HepG2 (cell line): ENCODE data around the gene TBX15. TPM values are rescaled to one million over a fixed set of nuclear protein-coding genes. Genes with fewer than 3 reads are reported as not detected.

Source experiments
- ATAC-seq: fragments of 200-7000 bp; cut with Tn5 transposase; 3 replicates; pipeline ENCODE4 v1.9.1; 2020; ENCODE audit warnings: mild to moderate bottlenecking, moderate library complexity
- BruUV-seq: library from RNA; stranded (reverse); fragments of 400-500 nt; replicated peaks from 2 replicates; lab custom pipeline; 2021; lab: Mats Ljungman, UMichigan
- CTCF ChIA-PET: fragments of 300-600 bp; formaldehyde crosslinking; extraction: SDS; loops from one replicate; lab custom pipeline; 2021; ENCODE audit warnings: low total read pairs, inconsistent platforms, low intra/inter-chr PET ratio; lab: Yijun Ruan, JAX
- POLR2A ChIA-PET: fragments of 350-600 bp; sonication (Branson Sonifier 250); formaldehyde crosslinking; loops from one replicate; lab custom pipeline; 2020; ENCODE audit warnings: antibody characterized with exemption, inconsistent platforms; lab: Yijun Ruan, JAX
- DNase-seq: peaks from one replicate; pipeline ENCODE4 v3.0.0-alpha.2; 2015; ENCODE audit warnings: low spot score
- FAIRE-seq: peaks from 3 replicates; lab custom pipeline; 2011; peaks lifted over from hg19 to GRCh38; lab: Jason Lieb, UNC
- H2AFZ ChIP-seq: one replicate; pipeline ENCODE4 v1.6.1; 2011; ENCODE audit warnings: low read length, inconsistent platforms
- H3K27ac ChIP-seq: fragments of 300-600 bp; 3 replicates; pipeline ENCODE4 v1.8.0; 2011; ENCODE audit warnings: mixed run types, mild to moderate bottlenecking, mixed read lengths, low read length, inconsistent platforms; ENCODE audit not compliant: insufficient read depth; ENCODE audit errors: extremely low read length
- H3K27me3 ChIP-seq, 2 experiments: fragments of 200-600 bp in 1 of 2; 2 replicates in 1 of 2; 3 replicates in 1 of 2; pipeline versions ENCODE4 v1.6.0 to v1.8.0; 2011; ENCODE audit warnings: low read length in 2 of 2, mild to moderate bottlenecking in 2 of 2, moderate library complexity in 2 of 2, inconsistent platforms in 1 of 2; ENCODE audit not compliant: insufficient read depth in 2 of 2, control insufficient read depth in 1 of 2
- H3K36me3 ChIP-seq, 2 experiments: fragments of 200-600 bp in 1 of 2; replicated peaks in 1 of 2; 2 replicates in 1 of 2; 3 replicates in 1 of 2; pipeline versions ENCODE4 v1.5.1 to v1.8.0; 2011; ENCODE audit warnings: low read length in 2 of 2, inconsistent platforms in 1 of 2; ENCODE audit not compliant: insufficient read depth in 2 of 2, control insufficient read depth in 1 of 2
- H3K4me1 ChIP-seq: 2 replicates; pipeline ENCODE4 v1.5.1; 2012; ENCODE audit warnings: low read length, inconsistent platforms; ENCODE audit not compliant: insufficient read depth
- H3K4me2 ChIP-seq: 2 replicates; pipeline ENCODE4 v1.6.0; 2011; ENCODE audit warnings: low read depth, low read length, inconsistent platforms
- H3K4me3 ChIP-seq, 3 experiments: fragments of 200-600 bp in 1 of 3; sonication (generic), shearing (Covaris generic) in 1 of 3; replicated peaks in 1 of 3; 2 replicates each; pipeline ENCODE4 v1.5.1; 2011 to 2016; ENCODE audit warnings: low read length in 3 of 3, inconsistent platforms in 2 of 3, low read depth in 2 of 3, mild to moderate bottlenecking in 2 of 3, control low read depth in 1 of 3, mixed read lengths in 1 of 3; ENCODE audit not compliant: insufficient read depth in 1 of 3
- H3K79me2 ChIP-seq: one replicate; pipeline ENCODE4 v1.6.1; 2011; ENCODE audit warnings: low read length, inconsistent platforms; ENCODE audit not compliant: insufficient read depth
- H3K9ac ChIP-seq: 2 replicates; pipeline ENCODE4 v1.6.0; 2011; ENCODE audit warnings: mild to moderate bottlenecking, low read depth, low read length, inconsistent platforms; ENCODE audit not compliant: insufficient read depth
- H3K9me3 ChIP-seq: 2 replicates; pipeline ENCODE4 v1.5.1; 2012; ENCODE audit warnings: mild to moderate bottlenecking, low read length
- H4K20me1 ChIP-seq: 2 replicates; pipeline ENCODE4 v1.6.0; 2011; ENCODE audit warnings: inconsistent platforms, mild to moderate bottlenecking, low read length, moderate library complexity; ENCODE audit not compliant: insufficient read depth
- ARNT ChIP-seq: fragments of 450-650 bp; IDR thresholded peaks from 2 replicates; pipeline ENCODE4 v1.6.1; 2017
- CHD2 ChIP-seq: IDR thresholded peaks from 2 replicates; pipeline ENCODE4 v1.6.1; 2011; ENCODE audit warnings: low read depth, low read length, improper control_type of control experiment
- FOSL2 ChIP-seq: sonication (generic); formaldehyde crosslinking; IDR thresholded peaks from 2 replicates; pipeline ENCODE4 v1.4.0; 2020; ENCODE audit warnings: missing genetic modification reagents
- MBD4 ChIP-seq: IDR thresholded peaks from 2 replicates; pipeline ENCODE4 v1.6.1; 2012; ENCODE audit warnings: low read length, inconsistent platforms, borderline replicate concordance
- NFKB2 ChIP-seq: sonication (generic); formaldehyde crosslinking; IDR thresholded peaks from 2 replicates; pipeline ENCODE4 v1.4.0; 2020; ENCODE audit warnings: missing genetic modification reagents, borderline replicate concordance
- PHF21A ChIP-seq: sonication (generic); formaldehyde crosslinking; IDR thresholded peaks from 2 replicates; pipeline ENCODE4 v1.5.0; 2020; ENCODE audit warnings: mild to moderate bottlenecking, missing genetic modification reagents
- PHF8 ChIP-seq: sonication (generic); formaldehyde crosslinking; IDR thresholded peaks from 2 replicates; pipeline ENCODE4 v1.5.0; 2020; ENCODE audit warnings: missing genetic modification reagents
- ZNF780A ChIP-seq: sonication (generic); formaldehyde crosslinking; IDR thresholded peaks from 2 replicates; pipeline ENCODE4 v1.8.0; 2022; ENCODE audit warnings: mild to moderate bottlenecking, missing genetic modification reagents, moderate library complexity
- ZNF878 ChIP-seq: sonication (generic); formaldehyde crosslinking; IDR thresholded peaks from 2 replicates; pipeline ENCODE4 v1.8.1; 2023; ENCODE audit warnings: mild to moderate bottlenecking, missing genetic modification reagents, moderate library complexity
- WGBS: methylation state at CpG from one replicate; pipeline ENCODE4 v1.1.6; 2017; ENCODE audit warnings: low lambda C conversion rate; 5-methylcytosine and 5-hydroxymethylcytosine counted together
- in situ Hi-C: cut with HindIII; loops from 2 replicates; pipeline ENCODE4 v1.10.0; 2017; ENCODE audit warnings: low pct_unique_long_range_greater_than_20kb; ENCODE audit not compliant: extremely low pct_ligation_motif_present
- intact Hi-C: fragments of 100-400 bp; cut with micrococcal nuclease; formaldehyde crosslinking; loops from one replicate; pipeline ENCODE4 v1.10.0; 2022; ENCODE audit not compliant: unreplicated experiment
- polyA plus RNA-seq, 8 experiments: library from polyadenylated mRNA; depleted of rRNA in 3 of 8; stranded (reverse) in 7 of 8; unstranded in 1 of 8; fragments of >200 nt; fragmentation: Illumina TruSeq in 4 of 8; extraction: Trizol in 4 of 8; gene quantifications; 2 replicates each; pipeline versions ENCODE4 v1.2.1 to v1.2.3, GENCODE V29; 2011 to 2016; ENCODE audit warnings: low read depth in 4 of 8, missing spikeins in 1 of 8, mixed read lengths in 1 of 8; ENCODE audit not compliant: insufficient read depth in 1 of 8
- total RNA-seq, 5 experiments: library from RNA; depleted of rRNA; stranded (reverse); fragments of >200 nt; fragmentation: Illumina TruSeq; extraction: Trizol; gene quantifications; 2 replicates each; pipeline ENCODE4 v1.2.3, GENCODE V29; 2016; ENCODE audit warnings: low read depth in 1 of 5
- TF ChIP-seq, protein P1 (sequence below): sonication (generic); formaldehyde crosslinking; IDR thresholded peaks from 2 replicates; pipeline ENCODE4 v1.4.0; 2020; ENCODE audit warnings: missing genetic modification reagents, low read depth, mild to moderate bottlenecking, borderline replicate concordance

TBX15 gene
- total and polyA plus RNA-seq, 2 of the 13 experiments (the other 11 are each of a cell fraction or from before 2014, with no cell fraction given) = 0.42 to 1.9 TPM

DNA sequence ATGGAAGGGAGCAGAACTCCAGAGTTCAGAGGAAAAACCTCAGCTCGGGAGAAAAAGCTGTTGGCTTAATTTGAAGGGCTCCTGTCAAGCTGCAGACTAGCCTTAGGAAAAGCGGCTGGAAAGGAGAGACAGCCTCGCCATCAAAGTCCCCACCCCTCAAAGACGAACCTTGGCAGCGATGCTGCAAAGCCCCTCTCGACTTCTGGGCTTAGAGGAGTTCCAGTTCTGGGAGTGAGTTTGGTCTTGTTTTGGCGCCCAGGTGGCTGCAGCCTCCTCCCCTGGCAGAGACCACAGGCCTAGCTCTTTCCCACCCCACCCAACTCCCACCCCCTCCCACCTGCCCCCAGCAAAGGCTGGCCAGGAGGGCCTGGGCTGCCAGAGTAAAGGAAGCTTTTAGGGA, 9.1 kb upstream of the TBX15 start:
- H3K9me3 ChIP-seq = no peaks in the 10 kb centered on the region
- no peak overlapping the region for H3K27ac ChIP-seq
- DNase-seq = no peak
- H3K4me1 ChIP-seq = no peaks in the 10 kb centered on the region
- H3K4me3 ChIP-seq = no peak overlapping the region
- 60% methylated on average over 7 of the region's 7 CpGs for WGBS
- intact Hi-C loops (no loop called here), in situ Hi-C loops (no loop called here)
- H2AFZ ChIP-seq = no peak overlapping the region
- no peak for ATAC-seq
- H3K36me3 ChIP-seq = no peaks in the 10 kb centered on the region
- no peaks in the 10 kb centered on the region; a peak in 1 of 5 replicates for H3K27me3 ChIP-seq
- H3K79me2 ChIP-seq = no peaks in the 10 kb centered on the region
- no peak overlapping the region for H3K4me2 ChIP-seq
- no peaks in the 10 kb centered on the region for H4K20me1 ChIP-seq
- POLR2A ChIA-PET = no interaction called here
- CTCF ChIA-PET = no interaction called here
- TF ChIP-seq FOSL2 (CRISPR knock-in tag) = no peak
- no peak for TF ChIP-seq MBD4
- no peak for TF ChIP-seq CHD2
- TF ChIP-seq ARNT = no peak
- TF ChIP-seq, protein P1, sequence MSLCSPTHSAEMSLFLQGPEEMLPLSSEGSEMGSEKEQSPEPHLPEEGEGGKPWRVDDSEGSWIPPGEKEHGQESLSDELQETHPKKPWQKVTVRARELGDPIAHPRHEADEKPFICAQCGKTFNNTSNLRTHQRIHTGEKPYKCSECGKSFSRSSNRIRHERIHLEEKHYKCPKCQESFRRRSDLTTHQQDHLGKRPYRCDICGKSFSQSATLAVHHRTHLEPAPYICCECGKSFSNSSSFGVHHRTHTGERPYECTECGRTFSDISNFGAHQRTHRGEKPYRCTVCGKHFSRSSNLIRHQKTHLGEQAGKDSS (CRISPR knock-in tag) = no peak
- no peak for TF ChIP-seq PHF21A (CRISPR knock-in tag)
- no peak for TF ChIP-seq ZNF780A (CRISPR knock-in tag)
- H3K9ac ChIP-seq = no peak overlapping the region
- no TSS peak for BruUV-seq
- no peak for FAIRE-seq

DNA sequence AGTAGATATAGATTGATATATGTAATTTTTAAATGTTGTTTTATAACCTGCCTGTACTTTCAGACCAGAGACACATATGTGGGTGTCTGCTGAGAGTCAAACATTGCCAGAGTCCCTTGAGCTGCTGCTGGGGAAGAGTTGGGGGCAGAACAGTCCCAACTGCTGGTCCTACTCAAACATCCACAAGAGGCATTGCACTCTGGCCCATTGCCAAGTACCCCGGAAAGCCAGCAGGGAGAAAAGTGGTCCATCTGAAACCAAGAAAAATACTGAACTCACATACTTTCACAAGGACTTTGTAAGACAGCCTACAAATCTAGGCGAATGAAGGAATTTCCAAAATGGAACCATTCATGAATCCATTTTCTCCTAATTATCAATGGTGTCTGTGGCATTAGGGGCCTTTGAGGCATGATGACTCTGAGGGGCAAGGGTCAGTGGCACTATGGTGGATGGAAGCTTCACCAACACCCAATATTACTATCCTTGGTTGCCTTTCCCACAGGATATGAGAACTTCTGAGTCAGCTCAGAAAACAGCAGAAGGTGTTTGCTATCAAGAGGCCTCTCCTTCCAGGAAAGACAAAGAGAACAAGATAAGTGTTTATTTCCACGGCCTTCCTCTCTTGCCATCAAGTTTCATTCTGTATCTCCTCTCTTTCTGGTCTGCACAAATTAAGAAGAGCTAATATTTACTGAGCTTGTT, 7.3 kb upstream of the TBX15 start:
- H3K4me2 ChIP-seq = no peak overlapping the region
- WGBS = 13% methylated on average over 1 of the region's 3 CpGs
- no peaks in the 10 kb centered on the region for H3K4me1 ChIP-seq
- H3K36me3 ChIP-seq = no peaks in the 10 kb centered on the region
- intact Hi-C loops = no loop called here
- no peak overlapping the region for H3K9ac ChIP-seq
- ChIA-PET POLR2A (no interaction called here), CTCF (no interaction called here)
- no peak for ATAC-seq
- H3K9me3 ChIP-seq = no peaks in the 10 kb centered on the region
- TF ChIP-seq PHF8 (CRISPR knock-in tag) (no peak), NFKB2 (CRISPR knock-in tag) (no peak), ZNF878 (CRISPR knock-in tag) (no peak)
- H2AFZ ChIP-seq = no peak overlapping the region
- no peak overlapping the region for H3K4me3 ChIP-seq
- no peaks in the 10 kb centered on the region for H4K20me1 ChIP-seq
- no peaks in the 10 kb centered on the region for H3K79me2 ChIP-seq
- no peak overlapping the region for H3K27ac ChIP-seq
- in situ Hi-C loops = no loop called here
- no TSS peak for BruUV-seq
- no peak for DNase-seq
- no peaks in the 10 kb centered on the region; a peak in 1 of 5 replicates for H3K27me3 ChIP-seq
- no peak for FAIRE-seq
